MM.1S (cell line): ENCODE data around the gene ETV6.

Source experiments
- EZH2 ChIP-seq: fragments of 300-600 bp; sonication (generic); optimal IDR thresholded peaks from 2 replicates; pipeline ENCODE3; 2017; ENCODE audit warnings: low read depth, mild to moderate bottlenecking, antibody characterized with exemption, low read length, mixed read lengths
- EZH2phosphoT487 ChIP-seq: fragments of 300-600 bp; sonication (generic); IDR thresholded peaks from 2 replicates; pipeline ENCODE4 v1.6.1; 2018; ENCODE audit warnings: antibody characterized with exemption, low read length
- TF ChIP-seq, protein P1 (sequence below): fragments of 300-600 bp; sonication (generic); IDR thresholded peaks from 2 replicates; pipeline ENCODE4 v1.5.1; 2016; ENCODE audit warnings: antibody characterized with exemption, low read length, mixed read lengths

DNA sequence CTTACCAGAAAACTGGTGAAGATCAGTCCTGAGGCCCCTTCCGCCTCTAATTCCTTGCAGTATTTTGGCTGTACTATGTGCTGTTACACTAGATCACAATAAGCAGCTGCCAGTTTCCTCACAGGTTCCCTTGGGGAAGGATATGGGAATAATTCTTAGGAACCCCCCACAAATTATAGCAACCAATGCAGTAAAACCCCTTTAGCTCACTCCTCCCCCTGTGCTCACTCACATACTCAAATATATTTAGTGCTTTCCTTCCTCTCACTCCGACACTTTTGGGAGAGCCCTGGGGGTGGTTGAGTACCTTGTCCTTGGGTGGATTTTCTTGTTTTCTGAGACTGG, 162.7 kb downstream of the ETV6 start:
- TF ChIP-seq, protein P1, sequence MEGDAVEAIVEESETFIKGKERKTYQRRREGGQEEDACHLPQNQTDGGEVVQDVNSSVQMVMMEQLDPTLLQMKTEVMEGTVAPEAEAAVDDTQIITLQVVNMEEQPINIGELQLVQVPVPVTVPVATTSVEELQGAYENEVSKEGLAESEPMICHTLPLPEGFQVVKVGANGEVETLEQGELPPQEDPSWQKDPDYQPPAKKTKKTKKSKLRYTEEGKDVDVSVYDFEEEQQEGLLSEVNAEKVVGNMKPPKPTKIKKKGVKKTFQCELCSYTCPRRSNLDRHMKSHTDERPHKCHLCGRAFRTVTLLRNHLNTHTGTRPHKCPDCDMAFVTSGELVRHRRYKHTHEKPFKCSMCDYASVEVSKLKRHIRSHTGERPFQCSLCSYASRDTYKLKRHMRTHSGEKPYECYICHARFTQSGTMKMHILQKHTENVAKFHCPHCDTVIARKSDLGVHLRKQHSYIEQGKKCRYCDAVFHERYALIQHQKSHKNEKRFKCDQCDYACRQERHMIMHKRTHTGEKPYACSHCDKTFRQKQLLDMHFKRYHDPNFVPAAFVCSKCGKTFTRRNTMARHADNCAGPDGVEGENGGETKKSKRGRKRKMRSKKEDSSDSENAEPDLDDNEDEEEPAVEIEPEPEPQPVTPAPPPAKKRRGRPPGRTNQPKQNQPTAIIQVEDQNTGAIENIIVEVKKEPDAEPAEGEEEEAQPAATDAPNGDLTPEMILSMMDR, result no peak
- TF ChIP-seq EZH2, result no peak
- TF ChIP-seq EZH2phosphoT487, result no peak
